Breast epithelium (tissue), 3 donors: ENCODE data around the gene CCDC201.

Experiments
- POLR2A ChIP-seq: fragments of 450-650 bp; IDR thresholded peaks from one replicate; pipeline ENCODE4 v1.6.1; 2016; ENCODE audit warnings: antibody characterized with exemption, mild to moderate bottlenecking, moderate library complexity
- POLR2AphosphoS5 ChIP-seq, 3 donors: sonication (generic); formaldehyde crosslinking; IDR thresholded peaks; one replicate each; pipeline ENCODE4 v1.6.1; 2017; ENCODE audit warnings: antibody characterized with exemption in 3 of 3
- TF ChIP-seq, protein P1 (sequence below), 3 donors: fragments of 450-650 bp; IDR thresholded peaks; one replicate each; pipeline ENCODE4 v1.5.1; 2016 to 2017; ENCODE audit warnings: antibody characterized with exemption in 3 of 3, mild to moderate bottlenecking in 3 of 3, moderate library complexity in 3 of 3

DNA sequence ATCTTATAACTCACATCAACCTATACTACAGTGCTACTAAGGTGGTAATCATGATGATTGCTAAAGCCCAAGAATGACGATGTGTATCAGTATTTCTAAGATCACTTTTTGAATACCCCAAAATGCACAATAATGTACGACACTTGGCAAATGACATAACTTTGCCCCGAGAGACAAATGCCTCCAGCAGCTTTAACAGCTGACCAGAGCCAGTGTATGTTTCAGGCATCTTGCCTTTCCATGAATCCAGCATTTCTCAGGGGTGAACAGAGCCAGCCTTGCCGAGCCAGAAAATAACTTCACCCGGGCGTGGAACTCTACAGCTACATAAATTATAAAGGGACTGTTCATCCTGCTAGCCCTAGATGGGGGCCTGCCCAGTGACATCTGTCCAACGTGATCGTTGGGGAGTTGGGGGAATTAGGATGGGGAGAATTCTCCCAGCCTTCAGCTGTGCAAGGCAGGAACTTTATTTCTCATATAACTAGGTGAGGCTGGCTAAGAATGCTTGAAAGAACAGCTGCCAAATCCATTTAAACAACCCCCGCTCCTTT, 46.4 kb upstream of the CCDC201 start:
- TF ChIP-seq, protein P1, sequence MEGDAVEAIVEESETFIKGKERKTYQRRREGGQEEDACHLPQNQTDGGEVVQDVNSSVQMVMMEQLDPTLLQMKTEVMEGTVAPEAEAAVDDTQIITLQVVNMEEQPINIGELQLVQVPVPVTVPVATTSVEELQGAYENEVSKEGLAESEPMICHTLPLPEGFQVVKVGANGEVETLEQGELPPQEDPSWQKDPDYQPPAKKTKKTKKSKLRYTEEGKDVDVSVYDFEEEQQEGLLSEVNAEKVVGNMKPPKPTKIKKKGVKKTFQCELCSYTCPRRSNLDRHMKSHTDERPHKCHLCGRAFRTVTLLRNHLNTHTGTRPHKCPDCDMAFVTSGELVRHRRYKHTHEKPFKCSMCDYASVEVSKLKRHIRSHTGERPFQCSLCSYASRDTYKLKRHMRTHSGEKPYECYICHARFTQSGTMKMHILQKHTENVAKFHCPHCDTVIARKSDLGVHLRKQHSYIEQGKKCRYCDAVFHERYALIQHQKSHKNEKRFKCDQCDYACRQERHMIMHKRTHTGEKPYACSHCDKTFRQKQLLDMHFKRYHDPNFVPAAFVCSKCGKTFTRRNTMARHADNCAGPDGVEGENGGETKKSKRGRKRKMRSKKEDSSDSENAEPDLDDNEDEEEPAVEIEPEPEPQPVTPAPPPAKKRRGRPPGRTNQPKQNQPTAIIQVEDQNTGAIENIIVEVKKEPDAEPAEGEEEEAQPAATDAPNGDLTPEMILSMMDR (IDR thresholded peaks at IDR 0.05) = no peak
- TF ChIP-seq POLR2AphosphoS5 (IDR thresholded peaks at IDR 0.05) (no peak), POLR2A (no peak)
